Activated naive CD4-positive, alpha-beta T cell treated with anti-CD3 and anti-CD28 coated beads, Interleukin-2, amount 50 U/mL, for 72 hours (primary cell): ENCODE data around the gene TMEM255A. TPM values are rescaled to one million over a fixed set of nuclear protein-coding genes. Genes with fewer than 3 reads are reported as not detected.
A peak's percentile ranks its signal among the peaks of the same experiment; 100 is the strongest.

Source experiments
- ATAC-seq, 2 donors: fragments of 150-1000 bp; cut with Tn5 transposase; 2 replicates each; pipeline ENCODE4 v1.10.0; 2021; ENCODE audit warnings: mild to moderate bottlenecking in 2 of 2, moderate library complexity in 2 of 2
- DNase-seq, 2 donors: peaks; one replicate each; pipeline ENCODE4 v3.0.0; 2021 to 2022; ENCODE audit warnings: low spot score in 2 of 2
- H3K27ac Mint-ChIP-seq, 2 donors: one replicate each; pipeline ENCODE4 v1.8.0; 2022; ENCODE audit warnings: mild to moderate bottlenecking in 2 of 2, mixed read lengths in 2 of 2
- H3K36me3 Mint-ChIP-seq, 2 donors: one replicate each; pipeline ENCODE4 v1.8.0; 2022; ENCODE audit warnings: mixed read lengths in 2 of 2
- H3K9me3 Mint-ChIP-seq, 2 donors: one replicate each; pipeline ENCODE4 v1.8.0; 2022; ENCODE audit warnings: mixed read lengths in 2 of 2
- total RNA-seq, 2 donors: library from RNA; stranded (reverse); gene quantifications; one replicate each; pipeline ENCODE4 v1.2.3, GENCODE V29; 2022

TMEM255A gene
- total RNA-seq, 2 donors from 2014 or later = not detected

DNA sequence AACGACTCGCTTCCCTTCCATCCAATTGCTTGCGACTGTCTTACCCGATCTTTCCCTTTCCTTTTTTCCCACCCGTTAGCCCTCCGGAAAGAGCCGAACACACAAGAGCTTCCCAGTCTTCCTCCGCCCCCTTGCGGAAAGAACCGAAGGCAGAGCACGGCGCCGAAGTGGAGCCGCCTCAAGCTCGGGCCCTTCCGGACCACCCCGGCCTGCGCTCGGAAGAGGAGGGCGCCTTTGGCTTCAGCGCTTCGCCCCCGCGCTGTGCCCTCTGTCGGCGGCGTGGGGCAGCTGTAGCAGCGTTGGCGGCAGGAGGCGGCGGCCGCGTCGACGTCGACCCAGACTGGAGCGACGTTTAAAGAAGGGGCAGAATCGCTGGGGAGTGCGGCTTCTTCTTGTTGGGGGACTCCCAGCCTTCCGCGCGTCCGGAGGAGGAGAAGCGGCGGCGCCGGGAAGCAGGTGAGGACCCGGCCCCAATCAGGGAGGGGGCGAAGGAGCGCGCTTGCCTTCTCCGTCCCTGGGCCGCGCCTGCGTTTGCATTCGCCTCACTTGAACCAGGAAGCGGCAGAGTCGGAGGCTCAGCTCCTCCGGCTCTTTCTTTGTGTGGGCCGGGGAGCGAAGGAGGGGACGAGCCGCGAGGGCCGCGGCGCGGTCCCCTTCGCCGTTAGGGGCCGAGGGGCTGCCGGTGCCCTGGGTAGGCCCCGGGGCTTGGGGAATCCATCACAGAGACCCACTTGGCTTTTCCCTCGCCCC is 60.6 kb downstream of the TMEM255A start, which contains the start of gene ZBTB33:
Gene ZBTB33, plus strand, starts transcription at position 291 of the 750 bp plus-strand sequence. CDS start 2,604 bp downstream, outside the sequence.
- ATAC-seq = peak; percentile 97 to 99
- DNase-seq = peak; percentile 80 to 86
- Mint-ChIP-seq H3K27ac (peak within 1 kb of the TSS; percentile 91 to 96), H3K9me3 (no peaks in the 10 kb centered on the region), H3K36me3 (peaks cover 10 to 24% of the 10 kb centered on the region in 2 donors)

- DNase-seq = peak; percentile 51 to 63
- Mint-ChIP-seq H3K36me3 (peaks cover 9 to 13% of the 10 kb centered on the region in 2 donors), H3K27ac (peak overlapping the region; percentile 86 to 97), H3K9me3 (no peaks in the 10 kb centered on the region)
- ATAC-seq = peak; percentile 89 to 94
Measured at GRCh38 chrX:120244735-120245498, 66.3 kb downstream of the TMEM255A start.

GRCh38 chrX:120244395-120244734 is 66.9 kb downstream of the TMEM255A start:
- Mint-ChIP-seq H3K27ac (peak overlapping the region; percentile 86 to 97), H3K9me3 (no peaks in the 10 kb centered on the region), H3K36me3 (peaks cover 9 to 13% of the 10 kb centered on the region in 2 donors)
- ATAC-seq (no peak), DNase-seq (no peak)

- Mint-ChIP-seq H3K9me3 (no peaks in the 10 kb centered on the region), H3K27ac (no peak overlapping the region), H3K36me3 (peaks cover 9 to 13% of the 10 kb centered on the region in 2 donors)
- DNase-seq (no peak), ATAC-seq (no peak)
Measured at GRCh38 chrX:120242813-120243212, 68.4 kb downstream of the TMEM255A start.

DNA sequence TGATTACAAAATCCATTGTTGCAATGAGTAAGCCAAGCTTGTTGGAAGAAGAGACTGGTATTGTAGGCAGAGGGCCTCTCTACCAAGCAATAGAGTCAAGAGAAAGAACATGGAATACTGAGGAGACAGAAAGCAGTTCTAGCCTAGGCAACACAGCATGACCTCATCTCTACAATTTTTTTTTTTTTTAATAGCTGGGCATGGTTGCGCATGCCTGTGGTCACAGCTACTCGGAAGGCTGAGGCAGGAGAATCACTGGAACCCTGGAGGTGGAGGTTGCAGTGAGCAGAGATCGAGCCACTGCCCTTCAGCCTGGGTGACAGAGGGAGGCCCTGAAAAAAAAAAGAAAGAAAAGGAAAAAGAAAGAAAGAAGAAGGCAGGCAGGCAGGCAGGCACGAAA is 72.3 kb downstream of the TMEM255A start:
- no peak for DNase-seq

GRCh38 chrX:120236687-120237479 is 74.4 kb downstream of the TMEM255A start:
- Mint-ChIP-seq H3K9me3 (no peaks in the 10 kb centered on the region), H3K36me3 (no peaks in the 10 kb centered on the region), H3K27ac (no peak overlapping the region)
- no peak for DNase-seq
- no peak for ATAC-seq

More for the DNA sequence above, 72.3 kb downstream of the TMEM255A start:
- H3K9me3 Mint-ChIP-seq = no peaks in the 10 kb centered on the region
- no peak for ATAC-seq
- peaks cover 0 to 1% of the 10 kb centered on the region in 2 donors for H3K36me3 Mint-ChIP-seq
- H3K27ac Mint-ChIP-seq = no peak overlapping the region

GRCh38 chrX:120235284-120235683 is 76.0 kb downstream of the TMEM255A start:
- ATAC-seq = no peak
- Mint-ChIP-seq H3K9me3 (no peaks in the 10 kb centered on the region), H3K36me3 (no peaks in the 10 kb centered on the region), H3K27ac (no peak overlapping the region)
- DNase-seq = no peak

- H3K36me3 Mint-ChIP-seq = no peaks in the 10 kb centered on the region
- DNase-seq (no peak), ATAC-seq (no peak)
- no peak overlapping the region for H3K27ac Mint-ChIP-seq
- H3K9me3 Mint-ChIP-seq = no peaks in the 10 kb centered on the region
Measured at GRCh38 chrX:120228187-120228908, 82.9 kb downstream of the TMEM255A start.

GRCh38 chrX:120224388-120224787 is 86.9 kb downstream of the TMEM255A start:
- H3K9me3 Mint-ChIP-seq = no peaks in the 10 kb centered on the region
- ATAC-seq (no peak), DNase-seq (no peak)
- no peak overlapping the region for H3K27ac Mint-ChIP-seq
- H3K36me3 Mint-ChIP-seq = no peaks in the 10 kb centered on the region

DNA sequence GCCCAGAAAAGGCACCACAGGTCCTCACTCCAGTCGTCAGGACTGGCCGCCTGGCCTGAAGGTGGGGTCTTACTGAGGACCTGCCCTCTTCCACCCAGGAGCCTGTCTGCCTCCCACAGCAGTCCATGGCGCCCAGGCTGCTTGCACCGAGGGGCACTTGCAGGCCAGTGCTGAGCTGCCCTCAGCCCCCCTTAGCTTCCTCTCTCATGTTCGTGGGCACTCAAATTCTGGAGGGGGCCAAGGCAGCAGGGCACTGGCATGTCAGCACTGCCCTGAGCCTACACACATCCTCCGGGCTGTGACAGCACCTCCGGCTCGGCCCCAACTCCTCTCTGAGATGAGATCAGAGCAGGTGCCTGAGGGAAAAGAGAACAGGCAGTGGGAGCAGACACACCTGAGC is 87.9 kb downstream of the TMEM255A start:
- DNase-seq = no peak
- ATAC-seq = no peak
- H3K36me3 Mint-ChIP-seq = no peaks in the 10 kb centered on the region
- H3K27ac Mint-ChIP-seq = no peak overlapping the region
- no peaks in the 10 kb centered on the region for H3K9me3 Mint-ChIP-seq

- ATAC-seq (peak; percentile 58 to 63), DNase-seq (peak in 1 of 2 donors; percentile 52)
- no peaks in the 10 kb centered on the region for H3K9me3 Mint-ChIP-seq
- H3K36me3 Mint-ChIP-seq = no peaks in the 10 kb centered on the region
- no peak overlapping the region for H3K27ac Mint-ChIP-seq
Measured at GRCh38 chrX:120213438-120214265, 97.6 kb downstream of the TMEM255A start.

Other genes starting within 250 kb of the TMEM255A start
- gene RHOXF2B, start 233.8 kb downstream of the TMEM255A start, total RNA-seq = not detected
- gene RHOXF1, start 195.5 kb downstream of the TMEM255A start, total RNA-seq = under 1 TPM in 1 of 2 donors, not detected in 1; 0.80 TPM
- 1 to 10 TPM in 1 of 2 donors, not detected in 1; 2.0 TPM for gene RHOXF2, start 152.8 kb downstream of the TMEM255A start, total RNA-seq
- 10 to 100 TPM; 12.3 to 12.8 TPM for gene ZBTB33, start 60.6 kb downstream of the TMEM255A start, total RNA-seq
- not detected for gene ATP1B4, start 50.6 kb upstream of the TMEM255A start, total RNA-seq
- 10 to 100 TPM; 35.3 to 44.0 TPM for gene LAMP2, start 157.8 kb upstream of the TMEM255A start, total RNA-seq
- gene CUL4B, start 249.5 kb upstream of the TMEM255A start, total RNA-seq = 10 to 100 TPM; 59.4 to 60.6 TPM